HG03097 (cell line): Measurements from ENCODE around the gene LRP1B.
"Not testable (repeated sequence)": the region's sequence is repeated elsewhere in the genome, so short reads cannot be mapped to it uniquely, and the experiment has no call there.

Source experiments
- ATAC-seq: cut with Tn5 transposase; IDR thresholded peaks from one replicate; pipeline ENCODE4 v1.9.1; 2021; ENCODE audit not compliant: unreplicated experiment, low FRiP score

LRP1B gene

GRCh38 chr2:142104134-142104758 is 26.6 kb downstream of the LRP1B start:
- no peak for ATAC-seq

- ATAC-seq, result no peak
Measured at GRCh38 chr2:142100970-142101369, 29.8 kb downstream of the LRP1B start.

DNA sequence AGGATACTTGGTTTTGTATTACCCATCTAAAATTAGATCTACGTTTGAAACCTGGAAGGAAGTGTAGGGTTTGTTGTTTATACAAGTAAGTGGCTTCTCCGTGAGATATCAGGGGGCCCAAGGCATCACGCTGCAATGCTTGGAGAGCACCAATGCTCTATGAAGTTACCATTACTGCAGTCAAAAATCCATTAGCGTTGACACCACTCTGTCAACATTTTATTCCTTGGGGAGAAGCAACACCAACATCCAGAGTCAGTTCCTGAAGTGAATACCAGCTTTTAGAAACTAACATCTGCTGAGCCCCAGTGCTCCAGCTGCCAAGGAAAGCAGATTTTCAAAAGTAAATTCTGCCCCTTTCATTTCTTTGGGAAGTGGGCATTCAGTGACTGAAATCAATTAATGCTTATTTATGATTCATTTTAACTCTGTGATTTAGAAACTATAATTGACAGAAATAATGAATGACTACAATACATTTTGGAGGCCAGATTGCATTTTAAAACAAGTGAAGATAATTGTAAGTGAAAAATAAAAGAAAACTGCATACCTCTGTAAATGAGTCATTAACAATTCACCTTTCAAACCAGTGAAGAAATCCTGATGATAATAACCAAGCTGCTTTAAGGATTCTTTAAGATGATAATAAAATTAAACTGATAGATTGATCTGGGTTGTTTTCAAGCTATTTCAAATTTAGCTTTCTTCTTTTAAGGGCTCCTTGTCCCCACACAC is 30.5 kb downstream of the LRP1B start:
- no peak for ATAC-seq

DNA sequence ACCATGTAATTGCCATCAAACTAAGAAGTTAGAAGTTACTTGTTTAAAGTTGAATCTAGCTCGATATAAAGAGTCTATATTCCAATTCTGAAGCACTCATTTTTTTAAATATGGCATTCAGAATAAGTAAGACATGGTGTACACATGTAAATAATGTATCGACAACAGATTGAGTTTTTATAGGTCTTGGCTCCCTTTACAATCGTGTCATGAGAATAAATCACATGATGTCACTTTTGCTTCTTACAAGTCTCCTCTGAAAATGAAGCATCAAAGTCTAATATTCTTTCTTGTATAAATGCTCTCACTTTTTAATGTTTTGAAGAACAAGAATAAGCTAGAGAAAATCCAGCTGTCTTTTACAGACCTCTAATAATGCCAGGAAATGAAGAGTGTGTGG is 33.1 kb downstream of the LRP1B start:
- ATAC-seq, result no peak

- ATAC-seq, result no peak
Measured at GRCh38 chr2:142095647-142096046, 35.2 kb downstream of the LRP1B start.

DNA sequence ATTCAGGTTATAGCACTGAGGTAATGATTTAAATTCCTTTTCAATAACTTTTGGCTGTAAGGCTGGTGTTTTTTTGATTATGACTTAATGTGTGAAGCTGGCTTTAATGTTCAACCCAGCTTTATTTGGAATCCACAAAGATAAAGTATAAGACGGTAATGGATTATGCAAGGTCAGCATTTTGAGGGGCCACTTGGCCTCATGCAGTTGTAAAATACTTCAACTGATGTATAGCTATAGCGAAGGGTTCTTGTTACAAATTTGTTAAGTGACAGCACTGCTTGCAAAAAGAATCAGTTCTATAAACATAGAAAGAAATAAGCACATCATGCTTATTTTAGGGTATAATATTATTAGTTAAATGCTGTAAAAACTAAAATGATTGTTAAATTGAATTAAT is 36.6 kb downstream of the LRP1B start:
- ATAC-seq, result no peak

GRCh38 chr2:142088058-142088568 is 42.7 kb downstream of the LRP1B start:
- no peak for ATAC-seq

- not testable (repeated sequence) for ATAC-seq
Measured at GRCh38 chr2:142087585-142087984, 43.2 kb downstream of the LRP1B start.

DNA sequence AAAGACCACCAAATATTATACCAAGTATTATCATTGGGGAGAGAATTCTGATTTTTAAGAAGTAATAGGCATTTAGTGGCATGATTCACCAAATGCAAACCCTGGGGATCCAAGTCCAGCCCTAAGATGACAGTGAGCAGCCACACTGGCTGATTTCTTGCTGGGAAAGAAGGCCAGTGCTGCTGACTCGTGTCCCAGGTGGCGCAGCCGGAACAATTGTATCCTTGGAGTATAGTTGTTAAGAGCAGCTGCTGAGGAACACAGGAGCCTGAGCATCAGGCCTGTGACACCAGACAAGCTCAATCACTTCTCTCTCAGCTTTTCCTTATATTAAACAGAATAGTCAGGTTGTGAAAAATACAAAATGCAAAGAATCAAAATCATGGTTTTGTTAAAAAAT is 48.4 kb downstream of the LRP1B start:
- ATAC-seq, result no peak

DNA sequence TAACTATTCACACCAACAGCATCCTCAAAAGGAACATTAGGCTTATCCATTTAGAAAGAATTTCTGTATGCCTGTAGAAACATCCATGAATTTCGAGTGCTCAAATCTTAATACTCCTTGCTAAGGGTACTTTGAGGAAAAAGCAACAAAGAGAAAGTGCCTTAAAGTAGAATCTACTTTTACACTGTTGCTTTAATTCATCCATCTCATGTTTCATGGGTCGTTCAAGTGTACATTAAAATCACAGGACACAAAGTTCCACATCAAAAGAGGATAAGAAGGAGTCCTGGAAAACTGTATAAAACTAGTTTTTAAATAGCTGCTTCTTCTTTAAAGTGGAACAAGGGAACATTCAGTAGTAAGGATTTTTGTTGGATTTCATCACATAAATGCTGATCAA is 54.5 kb downstream of the LRP1B start:
- no peak for ATAC-seq

- no peak for ATAC-seq
Measured at GRCh38 chr2:142075826-142076225, 55.0 kb downstream of the LRP1B start.

GRCh38 chr2:142069251-142069888 is 61.4 kb downstream of the LRP1B start:
- ATAC-seq, result no peak

DNA sequence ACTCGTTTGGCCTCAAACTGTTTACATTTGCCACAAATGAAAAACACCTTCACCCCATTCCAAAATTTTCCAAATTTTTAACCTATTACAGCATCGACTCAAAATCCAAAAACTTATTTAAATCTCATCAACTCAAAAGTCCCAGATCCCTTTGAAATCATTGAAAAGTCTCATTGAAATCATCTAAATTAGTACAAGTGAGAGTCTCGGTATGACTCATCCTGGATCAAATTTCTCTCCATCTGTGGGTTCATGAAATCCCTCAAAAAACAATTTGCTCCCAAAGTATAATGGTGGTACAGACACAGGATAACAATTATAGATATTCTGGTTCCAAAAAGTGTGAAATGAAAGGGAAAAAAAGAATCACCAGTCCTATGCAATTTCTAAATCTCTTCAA is 65.1 kb downstream of the LRP1B start:
- ATAC-seq, result no peak

DNA sequence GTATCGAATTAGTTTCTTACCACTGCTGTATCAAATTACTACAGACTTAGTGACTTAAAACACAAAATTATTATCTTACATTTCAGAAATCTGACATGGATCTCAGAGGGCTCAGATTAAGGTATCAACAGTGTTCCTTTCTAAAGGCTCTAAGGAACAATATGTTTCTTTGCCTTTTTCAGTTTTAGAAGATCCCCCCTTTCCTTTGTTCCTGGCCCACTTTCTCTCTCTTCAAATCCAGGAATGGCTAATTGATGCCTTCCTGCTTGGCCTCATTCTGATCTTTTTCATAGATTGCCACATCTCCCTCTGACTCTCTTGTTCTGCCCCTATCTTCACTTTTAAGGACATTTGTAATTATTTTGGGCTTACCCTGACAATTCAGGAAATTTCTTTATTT is 65.7 kb downstream of the LRP1B start:
- no peak for ATAC-seq

- ATAC-seq, result no peak
Measured at GRCh38 chr2:142061733-142062132, 69.1 kb downstream of the LRP1B start.

GRCh38 chr2:142058149-142058548 is 72.7 kb downstream of the LRP1B start:
- no peak for ATAC-seq

- ATAC-seq, result no peak
Measured at GRCh38 chr2:142056784-142057183, 74.0 kb downstream of the LRP1B start.

- ATAC-seq, result no peak
Measured at GRCh38 chr2:142052220-142052863, 78.5 kb downstream of the LRP1B start.

- no peak for ATAC-seq
Measured at GRCh38 chr2:142048581-142048980, 82.2 kb downstream of the LRP1B start.

GRCh38 chr2:142045641-142046040 is 85.2 kb downstream of the LRP1B start:
- no peak for ATAC-seq

- ATAC-seq, result no peak
Measured at GRCh38 chr2:142044197-142044596, 86.6 kb downstream of the LRP1B start.
